GM12874 (cell line): Measurements from ENCODE around the gene NNMT.

Experiments used
- TF ChIP-seq, protein P1 (sequence below): IDR thresholded peaks from 2 replicates; pipeline ENCODE4 v1.5.1; 2011; ENCODE audit warnings: low read depth, mild to moderate bottlenecking, control low read depth, low read length, moderate library complexity; ENCODE audit not compliant: insufficient read depth

The NNMT gene

DNA sequence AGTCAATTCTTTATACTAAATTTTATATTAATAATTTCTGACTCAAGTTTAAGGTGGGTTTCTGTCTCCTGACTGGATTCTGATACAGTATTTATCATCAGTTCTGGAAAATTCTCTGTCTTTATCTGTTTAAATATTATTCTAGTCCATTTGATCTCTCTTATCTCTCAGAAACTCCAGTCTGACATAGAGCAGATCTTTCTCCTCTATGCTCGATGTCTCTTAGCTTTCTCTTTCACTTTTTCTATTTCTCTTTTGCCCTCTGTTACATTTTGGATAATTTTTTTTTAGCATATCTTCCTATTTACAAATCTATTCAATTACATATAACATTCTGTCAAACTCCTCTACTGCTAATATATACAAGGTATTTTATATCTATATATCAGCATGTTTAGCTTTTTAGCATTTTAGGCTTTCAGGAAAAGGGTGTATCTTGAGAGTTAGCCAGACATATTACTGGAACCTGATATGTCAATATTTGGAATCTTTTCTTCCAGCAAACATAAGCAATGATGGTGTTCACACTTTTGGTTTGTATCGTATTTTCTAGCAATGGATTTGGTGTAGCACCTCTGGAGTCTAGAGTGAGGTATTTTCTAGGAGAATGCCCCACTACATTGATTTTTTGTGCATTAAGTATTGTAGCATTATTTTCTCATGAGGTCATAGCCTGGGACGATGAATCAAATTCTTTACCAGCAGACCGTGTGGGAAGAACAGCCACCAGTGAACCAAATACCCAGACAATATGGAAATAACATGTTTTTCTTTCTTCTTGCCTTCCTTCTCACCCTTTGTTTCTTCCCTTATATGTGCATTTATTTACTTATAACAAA, 4.1 kb upstream of the NNMT start:
- TF ChIP-seq, protein P1, sequence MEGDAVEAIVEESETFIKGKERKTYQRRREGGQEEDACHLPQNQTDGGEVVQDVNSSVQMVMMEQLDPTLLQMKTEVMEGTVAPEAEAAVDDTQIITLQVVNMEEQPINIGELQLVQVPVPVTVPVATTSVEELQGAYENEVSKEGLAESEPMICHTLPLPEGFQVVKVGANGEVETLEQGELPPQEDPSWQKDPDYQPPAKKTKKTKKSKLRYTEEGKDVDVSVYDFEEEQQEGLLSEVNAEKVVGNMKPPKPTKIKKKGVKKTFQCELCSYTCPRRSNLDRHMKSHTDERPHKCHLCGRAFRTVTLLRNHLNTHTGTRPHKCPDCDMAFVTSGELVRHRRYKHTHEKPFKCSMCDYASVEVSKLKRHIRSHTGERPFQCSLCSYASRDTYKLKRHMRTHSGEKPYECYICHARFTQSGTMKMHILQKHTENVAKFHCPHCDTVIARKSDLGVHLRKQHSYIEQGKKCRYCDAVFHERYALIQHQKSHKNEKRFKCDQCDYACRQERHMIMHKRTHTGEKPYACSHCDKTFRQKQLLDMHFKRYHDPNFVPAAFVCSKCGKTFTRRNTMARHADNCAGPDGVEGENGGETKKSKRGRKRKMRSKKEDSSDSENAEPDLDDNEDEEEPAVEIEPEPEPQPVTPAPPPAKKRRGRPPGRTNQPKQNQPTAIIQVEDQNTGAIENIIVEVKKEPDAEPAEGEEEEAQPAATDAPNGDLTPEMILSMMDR = no peak

DNA sequence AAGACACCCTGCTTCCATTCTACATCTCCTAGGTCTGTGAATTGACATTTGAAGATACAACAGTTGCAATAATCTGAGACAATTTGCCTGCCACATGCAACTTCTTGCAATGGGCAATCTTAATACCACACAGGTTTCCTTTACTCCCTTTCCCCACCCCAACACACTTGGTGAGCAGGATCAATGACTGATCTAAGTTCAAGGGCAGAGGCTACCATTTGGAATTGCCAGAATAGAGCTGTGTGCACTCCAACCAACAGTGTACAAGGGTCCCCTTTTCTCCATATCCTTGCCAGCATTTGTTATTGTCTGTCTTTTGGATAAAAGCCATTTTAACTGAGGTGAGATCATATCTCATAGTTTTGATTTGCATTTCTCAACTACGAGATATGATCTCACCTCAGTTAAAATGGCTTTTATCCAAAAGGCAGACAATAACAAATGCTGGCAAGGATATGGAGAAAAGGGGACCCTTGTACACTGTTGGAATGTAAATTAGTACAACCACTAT, 2.9 kb upstream of the NNMT start:
- TF ChIP-seq, protein P1 = no peak

DNA sequence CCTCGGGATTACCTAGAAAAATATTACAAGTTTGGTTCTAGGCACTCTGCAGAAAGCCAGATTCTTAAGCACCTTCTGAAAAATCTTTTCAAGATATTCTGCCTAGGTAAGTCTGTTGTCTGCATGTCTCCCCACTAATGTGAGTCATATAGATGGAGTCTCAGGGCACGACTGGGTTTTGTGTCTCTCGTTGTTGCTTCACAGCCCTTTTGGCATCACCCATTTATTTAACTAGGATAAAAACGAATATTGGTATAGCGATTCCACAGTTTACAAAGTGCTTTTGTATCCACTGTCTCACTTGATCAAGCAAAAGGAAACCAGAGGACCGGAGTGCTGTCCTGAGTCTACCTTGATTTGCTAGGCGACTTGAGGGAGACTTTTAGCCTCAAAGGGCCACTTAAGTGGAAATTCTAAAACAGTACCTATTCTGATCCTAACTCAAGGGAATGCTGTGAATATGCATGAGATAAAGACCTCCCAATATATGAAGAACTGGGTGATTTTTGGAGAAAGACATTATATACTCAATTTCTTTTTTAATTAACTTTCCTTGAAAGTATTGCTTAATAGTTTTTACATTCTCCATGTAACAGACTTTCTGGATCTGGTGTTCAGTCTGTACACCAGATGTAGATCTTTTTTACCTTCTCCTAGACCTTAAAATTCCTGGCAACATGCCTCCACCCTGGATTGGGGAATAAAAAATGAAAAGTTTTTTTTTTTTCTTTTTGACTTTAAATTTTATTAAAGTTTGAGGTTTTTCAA, 590 bp downstream of the NNMT start:
- TF ChIP-seq, protein P1 = no peak

DNA sequence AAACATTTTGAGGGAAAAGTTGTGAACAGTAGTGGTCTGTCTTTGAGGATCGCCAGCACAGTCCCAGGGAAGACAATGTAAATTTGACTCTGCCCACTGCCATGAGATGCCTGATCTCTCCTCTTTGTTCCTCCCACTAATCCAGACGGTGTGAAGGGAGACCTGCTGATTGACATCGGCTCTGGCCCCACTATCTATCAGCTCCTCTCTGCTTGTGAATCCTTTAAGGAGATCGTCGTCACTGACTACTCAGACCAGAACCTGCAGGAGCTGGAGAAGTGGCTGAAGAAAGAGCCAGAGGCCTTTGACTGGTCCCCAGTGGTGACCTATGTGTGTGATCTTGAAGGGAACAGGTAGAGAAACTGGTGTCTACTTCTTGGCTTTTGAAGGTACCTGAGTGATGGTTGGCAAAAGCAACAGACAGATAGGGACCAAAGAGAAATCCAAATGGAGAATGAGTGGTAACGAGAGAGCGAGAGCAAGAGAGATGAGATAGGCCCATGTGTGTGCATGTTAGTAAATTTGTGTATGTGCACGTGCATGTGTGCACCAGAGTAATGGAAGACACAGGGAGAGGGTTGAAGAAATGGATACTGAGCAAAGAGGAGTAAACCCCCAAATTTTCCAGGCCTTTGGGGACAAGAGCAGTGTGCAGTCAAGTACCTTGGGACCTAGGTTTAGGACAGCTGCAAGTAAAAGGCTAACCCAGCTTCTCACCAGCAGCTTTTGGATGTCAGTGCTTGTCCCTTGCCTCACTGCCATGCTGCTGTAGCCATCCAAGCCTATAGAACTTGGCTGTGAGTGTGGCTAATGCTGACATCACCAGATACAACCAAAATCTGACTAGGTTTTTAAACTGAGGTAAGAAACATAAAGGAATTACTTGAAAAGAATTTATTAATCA, 1.9 kb downstream of the NNMT start:
- TF ChIP-seq, protein P1 = no peak

DNA sequence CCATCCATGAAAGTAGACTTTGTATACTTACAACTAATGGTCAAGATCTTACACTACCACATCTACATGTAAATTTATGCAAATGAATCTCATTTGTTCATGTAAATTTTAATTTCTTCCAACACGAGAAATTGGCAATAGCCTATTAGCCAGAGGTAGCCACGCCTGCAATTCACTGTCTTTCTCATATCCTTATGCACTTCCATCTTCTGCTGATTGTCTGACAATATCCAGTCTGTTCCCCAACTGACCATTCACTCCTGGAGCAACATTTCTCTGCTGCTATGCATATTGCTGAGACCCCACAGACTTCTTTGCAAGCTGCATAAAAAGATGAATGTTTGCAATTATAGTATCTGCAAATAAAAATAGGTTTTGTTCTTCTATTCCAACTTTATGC, 2.5 kb downstream of the NNMT start:
- TF ChIP-seq, protein P1 = no peak

DNA sequence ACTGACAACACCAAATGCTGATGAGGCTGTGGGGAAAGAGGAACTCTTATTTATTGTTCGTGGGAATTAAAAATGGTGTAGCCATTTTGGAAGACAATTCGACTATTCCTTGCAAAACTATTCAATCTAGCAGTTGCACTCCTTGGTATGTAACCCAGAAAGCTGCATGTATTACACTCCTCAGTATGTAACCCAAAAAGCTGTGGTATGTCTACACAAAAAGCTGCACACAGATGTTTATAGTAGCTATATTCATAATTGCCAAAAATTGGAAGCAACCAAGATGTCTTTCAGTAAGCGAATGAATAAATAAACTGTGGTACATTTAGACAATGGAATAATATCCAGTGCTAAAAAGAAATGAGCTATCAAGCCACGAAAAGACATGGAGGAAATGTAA, 4.9 kb downstream of the NNMT start:
- TF ChIP-seq, protein P1 = no peak
